Neutrophil (primary cell): ENCODE measurements around the gene PBRM1.

Experiments used
- H3K27ac ChIP-seq: fragments of 200-600 bp; sonication (generic); 2 replicates; pipeline ENCODE4 v1.5.1; 2016; ENCODE audit warnings: mild to moderate bottlenecking, moderate library complexity
- H3K27me3 ChIP-seq: fragments of 200-600 bp; sonication (generic); 2 replicates; pipeline ENCODE4 v1.6.0; 2016; ENCODE audit warnings: mild to moderate bottlenecking
- H3K36me3 ChIP-seq: fragments of 200-600 bp; sonication (generic); 2 replicates; pipeline ENCODE4 v1.5.1; 2017
- H3K4me1 ChIP-seq, 2 experiments: fragments of 200-600 bp in 1 of 2; sonication (generic) in 1 of 2; 1 replicate in 1 of 2; 2 replicates in 1 of 2; pipeline versions ENCODE4 v1.5.1 to v1.6.1; 2013 to 2016; ENCODE audit warnings: low read depth in 1 of 2, low read length in 1 of 2, mild to moderate bottlenecking in 1 of 2, moderate library complexity in 1 of 2; ENCODE audit not compliant: control insufficient read depth in 1 of 2, insufficient read depth in 1 of 2
- H3K4me3 ChIP-seq, 2 experiments: fragments of 200-600 bp in 1 of 2; sonication (generic) in 1 of 2; 1 replicate in 1 of 2; 2 replicates in 1 of 2; pipeline ENCODE4 v1.5.1; 2013 to 2016; ENCODE audit warnings: low read depth in 1 of 2, low read length in 1 of 2, mild to moderate bottlenecking in 1 of 2, moderate library complexity in 1 of 2
- H3K9me3 ChIP-seq: fragments of 200-600 bp; sonication (generic); 2 replicates; pipeline ENCODE4 v1.5.1; 2016
- CTCF ChIP-seq: fragments of 200-600 bp; sonication (generic); IDR thresholded peaks from 2 replicates; pipeline ENCODE4 v1.5.1; 2016; ENCODE audit warnings: antibody characterized with exemption

PBRM1 gene

GRCh38 chr3:52522651-52523251 is 163.0 kb downstream of the PBRM1 start:
- H3K27me3 ChIP-seq, result no peaks in the 10 kb centered on the region
- H3K36me3 ChIP-seq, result no peaks in the 10 kb centered on the region
- H3K27ac ChIP-seq, result no peak overlapping the region
- H3K4me1 ChIP-seq, result no peaks in the 10 kb centered on the region
- TF ChIP-seq CTCF, result no peak
- H3K4me3 ChIP-seq, result no peak overlapping the region
- H3K9me3 ChIP-seq, result no peaks in the 10 kb centered on the region

GRCh38 chr3:52521881-52522650 is 163.6 kb downstream of the PBRM1 start:
- H3K4me3 ChIP-seq, result no peak overlapping the region
- H3K27ac ChIP-seq, result no peak overlapping the region
- TF ChIP-seq CTCF, result no peak
- no peaks in the 10 kb centered on the region for H3K36me3 ChIP-seq
- no peaks in the 10 kb centered on the region for H3K9me3 ChIP-seq
- no peaks in the 10 kb centered on the region for H3K27me3 ChIP-seq
- no peaks in the 10 kb centered on the region for H3K4me1 ChIP-seq

- TF ChIP-seq CTCF, result no peak
- H3K9me3 ChIP-seq, result no peaks in the 10 kb centered on the region
- H3K27ac ChIP-seq, result no peak overlapping the region
- H3K36me3 ChIP-seq, result no peaks in the 10 kb centered on the region
- H3K4me1 ChIP-seq, result no peaks in the 10 kb centered on the region
- no peaks in the 10 kb centered on the region for H3K27me3 ChIP-seq
- H3K4me3 ChIP-seq, result no peak overlapping the region
Measured at GRCh38 chr3:52521488-52521824, 164.3 kb downstream of the PBRM1 start.

GRCh38 chr3:52520716-52521487 is 164.8 kb downstream of the PBRM1 start:
- Histone ChIP-seq H3K27ac (no peak overlapping the region), H3K9me3 (no peaks in the 10 kb centered on the region), H3K27me3 (no peaks in the 10 kb centered on the region), H3K4me1 (no peaks in the 10 kb centered on the region), H3K36me3 (no peaks in the 10 kb centered on the region), H3K4me3 (no peak overlapping the region)
- no peak for TF ChIP-seq CTCF

GRCh38 chr3:52520141-52520667 is 165.5 kb downstream of the PBRM1 start:
- no peaks in the 10 kb centered on the region for H3K27me3 ChIP-seq
- no peak for TF ChIP-seq CTCF
- H3K27ac ChIP-seq, result no peak overlapping the region
- no peaks in the 10 kb centered on the region for H3K9me3 ChIP-seq
- H3K4me1 ChIP-seq, result no peaks in the 10 kb centered on the region
- no peak overlapping the region for H3K4me3 ChIP-seq
- no peaks in the 10 kb centered on the region for H3K36me3 ChIP-seq
